ENCODE data around the gene ACOT12.

GRCh38 chr5:81409361-81409760, 15.4 kb upstream of the ACOT12 start:
- TF ChIP-seq EZH2 (IDR thresholded peaks at IDR 0.05; ENCODE audit: borderline replicate concordance, insufficient read depth, low read depth, low read length, poor library complexity, severe bottlenecking), result no peak
- TF ChIP-seq, protein P1, sequence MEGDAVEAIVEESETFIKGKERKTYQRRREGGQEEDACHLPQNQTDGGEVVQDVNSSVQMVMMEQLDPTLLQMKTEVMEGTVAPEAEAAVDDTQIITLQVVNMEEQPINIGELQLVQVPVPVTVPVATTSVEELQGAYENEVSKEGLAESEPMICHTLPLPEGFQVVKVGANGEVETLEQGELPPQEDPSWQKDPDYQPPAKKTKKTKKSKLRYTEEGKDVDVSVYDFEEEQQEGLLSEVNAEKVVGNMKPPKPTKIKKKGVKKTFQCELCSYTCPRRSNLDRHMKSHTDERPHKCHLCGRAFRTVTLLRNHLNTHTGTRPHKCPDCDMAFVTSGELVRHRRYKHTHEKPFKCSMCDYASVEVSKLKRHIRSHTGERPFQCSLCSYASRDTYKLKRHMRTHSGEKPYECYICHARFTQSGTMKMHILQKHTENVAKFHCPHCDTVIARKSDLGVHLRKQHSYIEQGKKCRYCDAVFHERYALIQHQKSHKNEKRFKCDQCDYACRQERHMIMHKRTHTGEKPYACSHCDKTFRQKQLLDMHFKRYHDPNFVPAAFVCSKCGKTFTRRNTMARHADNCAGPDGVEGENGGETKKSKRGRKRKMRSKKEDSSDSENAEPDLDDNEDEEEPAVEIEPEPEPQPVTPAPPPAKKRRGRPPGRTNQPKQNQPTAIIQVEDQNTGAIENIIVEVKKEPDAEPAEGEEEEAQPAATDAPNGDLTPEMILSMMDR (IDR thresholded peaks at IDR 0.05), result no peak
